Activated T-helper 2 cell treated with anti-CD3 and anti-CD28 coated beads, Interferon-gamma antibody, Interleukin-2, Interleukin-4, amounts not matched to agents 10 μg/mL and 5 μg/mL and 100 μg/mL, durations not matched to agents 14 hours and 24 hours and 36 hours (primary cell): ENCODE measurements around the gene SLC9A1. TPM values are rescaled to one million over a fixed set of nuclear protein-coding genes. Genes with fewer than 3 reads are reported as not detected.
A peak's percentile ranks its signal among the peaks of the same experiment; 100 is the strongest.

Experiments used
- DNase-seq: peaks from one replicate; pipeline ENCODE4 v3.0.0; 2021; ENCODE audit warnings: low spot score
- H3K27ac Mint-ChIP-seq: one replicate; pipeline ENCODE4 v1.8.0; 2021; ENCODE audit warnings: mixed read lengths
- H3K27me3 Mint-ChIP-seq: one replicate; pipeline ENCODE4 v1.8.0; 2021; ENCODE audit warnings: low read depth, mixed read lengths
- H3K36me3 Mint-ChIP-seq: one replicate; pipeline ENCODE4 v1.8.0; 2021; ENCODE audit warnings: low read depth, mixed read lengths
- H3K4me1 Mint-ChIP-seq: one replicate; pipeline ENCODE4 v1.8.0; 2021; ENCODE audit warnings: low read depth, mixed read lengths
- H3K4me3 Mint-ChIP-seq: one replicate; pipeline ENCODE4 v1.8.0; 2021; ENCODE audit warnings: low read depth, mild to moderate bottlenecking, moderate library complexity, mixed read lengths
- H3K9me3 Mint-ChIP-seq: one replicate; pipeline ENCODE4 v1.8.0; 2021; ENCODE audit warnings: mixed read lengths
- intact Hi-C: fragments of 100-400 bp; cut with micrococcal nuclease; formaldehyde crosslinking; loops from one replicate; pipeline ENCODE4 v1.15.1; 2023
- total RNA-seq: library from RNA; stranded (reverse); gene quantifications from 2 replicates; pipeline ENCODE4 v1.2.3, GENCODE V29; 2022

SLC9A1 gene
- total RNA-seq, 1 donor from 2014 or later = 27.2 TPM

GRCh38 chr1:27105018-27105417 is 49.9 kb downstream of the SLC9A1 start:
- H3K4me1 Mint-ChIP-seq = peaks cover 8% of the 10 kb centered on the region
- no peaks in the 10 kb centered on the region for H3K27me3 Mint-ChIP-seq
- no peak overlapping the region for H3K27ac Mint-ChIP-seq
- peaks cover 9% of the 10 kb centered on the region for H3K36me3 Mint-ChIP-seq
- no peak overlapping the region for H3K4me3 Mint-ChIP-seq
- no peaks in the 10 kb centered on the region for H3K9me3 Mint-ChIP-seq
- DNase-seq = no peak
- intact Hi-C loops = no loop called here

- H3K9me3 Mint-ChIP-seq = no peaks in the 10 kb centered on the region
- no peak for DNase-seq
- intact Hi-C loops = no loop called here
- peaks cover 7% of the 10 kb centered on the region for H3K4me1 Mint-ChIP-seq
- no peaks in the 10 kb centered on the region for H3K27me3 Mint-ChIP-seq
- no peak overlapping the region for H3K27ac Mint-ChIP-seq
- peaks cover 9% of the 10 kb centered on the region for H3K36me3 Mint-ChIP-seq
- no peak overlapping the region for H3K4me3 Mint-ChIP-seq
Observed at GRCh38 chr1:27103498-27103897, 51.4 kb downstream of the SLC9A1 start.

GRCh38 chr1:27102707-27103468 is 52.0 kb downstream of the SLC9A1 start:
- Mint-ChIP-seq H3K4me1 (peaks cover 7% of the 10 kb centered on the region), H3K27ac (no peak overlapping the region), H3K4me3 (no peak overlapping the region), H3K36me3 (peaks cover 9% of the 10 kb centered on the region), H3K9me3 (no peaks in the 10 kb centered on the region), H3K27me3 (no peaks in the 10 kb centered on the region)
- intact Hi-C loops = loop anchor here (1.0 kb wide), 1 partner anchor 181 kb away; no protein-coding TSS in a partner anchor
- peak; percentile 70 for DNase-seq

GRCh38 chr1:27102134-27102706 is 52.7 kb downstream of the SLC9A1 start:
- no peak for DNase-seq
- no peak overlapping the region for H3K4me3 Mint-ChIP-seq
- H3K27me3 Mint-ChIP-seq = no peaks in the 10 kb centered on the region
- H3K9me3 Mint-ChIP-seq = no peaks in the 10 kb centered on the region
- no peak overlapping the region for H3K27ac Mint-ChIP-seq
- H3K36me3 Mint-ChIP-seq = peaks cover 9% of the 10 kb centered on the region
- intact Hi-C loops = loop anchor here (1.0 kb wide), 1 partner anchor 182 kb away; no protein-coding TSS in a partner anchor
- peaks cover 7% of the 10 kb centered on the region for H3K4me1 Mint-ChIP-seq

- Mint-ChIP-seq H3K4me1 (peaks cover 5% of the 10 kb centered on the region), H3K36me3 (peaks cover 9% of the 10 kb centered on the region), H3K27me3 (no peaks in the 10 kb centered on the region), H3K9me3 (no peaks in the 10 kb centered on the region), H3K27ac (no peak overlapping the region), H3K4me3 (no peak overlapping the region)
- intact Hi-C loops = loop anchor here (1.0 kb wide), 1 partner anchor 183 kb away; no protein-coding TSS in a partner anchor
- DNase-seq = no peak
Observed at GRCh38 chr1:27101696-27102095, 53.2 kb downstream of the SLC9A1 start.

GRCh38 chr1:27101054-27101491 is 53.9 kb downstream of the SLC9A1 start:
- Mint-ChIP-seq H3K27ac (no peak overlapping the region), H3K27me3 (no peaks in the 10 kb centered on the region), H3K9me3 (no peaks in the 10 kb centered on the region), H3K4me3 (no peak overlapping the region), H3K4me1 (peaks cover 4% of the 10 kb centered on the region), H3K36me3 (peaks cover 9% of the 10 kb centered on the region)
- intact Hi-C loops = no loop called here
- DNase-seq = no peak

GRCh38 chr1:27100335-27101053 is 54.4 kb downstream of the SLC9A1 start:
- peaks cover 2% of the 10 kb centered on the region for H3K4me1 Mint-ChIP-seq
- DNase-seq = no peak
- intact Hi-C loops = no loop called here
- no peaks in the 10 kb centered on the region for H3K9me3 Mint-ChIP-seq
- H3K27me3 Mint-ChIP-seq = no peaks in the 10 kb centered on the region
- no peak overlapping the region for H3K27ac Mint-ChIP-seq
- H3K36me3 Mint-ChIP-seq = peaks cover 6% of the 10 kb centered on the region
- H3K4me3 Mint-ChIP-seq = no peak overlapping the region

GRCh38 chr1:27099587-27100334 is 55.2 kb downstream of the SLC9A1 start:
- peaks cover 2% of the 10 kb centered on the region for H3K4me1 Mint-ChIP-seq
- H3K27me3 Mint-ChIP-seq = no peaks in the 10 kb centered on the region
- H3K9me3 Mint-ChIP-seq = no peaks in the 10 kb centered on the region
- H3K27ac Mint-ChIP-seq = peak overlapping the region; percentile 78
- intact Hi-C loops = no loop called here
- H3K36me3 Mint-ChIP-seq = peaks cover 5% of the 10 kb centered on the region
- no peak overlapping the region for H3K4me3 Mint-ChIP-seq
- no peak for DNase-seq

- Mint-ChIP-seq H3K9me3 (no peaks in the 10 kb centered on the region), H3K27ac (peak overlapping the region; percentile 78), H3K4me1 (peaks cover 2% of the 10 kb centered on the region), H3K4me3 (no peak overlapping the region), H3K27me3 (no peaks in the 10 kb centered on the region), H3K36me3 (peaks cover 5% of the 10 kb centered on the region)
- DNase-seq = no peak
- intact Hi-C loops = no loop called here
Observed at GRCh38 chr1:27099135-27099586, 55.8 kb downstream of the SLC9A1 start.

GRCh38 chr1:27098431-27099134 is 56.3 kb downstream of the SLC9A1 start:
- peaks cover 2% of the 10 kb centered on the region for H3K4me1 Mint-ChIP-seq
- H3K36me3 Mint-ChIP-seq = peaks cover 5% of the 10 kb centered on the region
- no peak for DNase-seq
- H3K9me3 Mint-ChIP-seq = no peaks in the 10 kb centered on the region
- H3K4me3 Mint-ChIP-seq = no peak overlapping the region
- no peaks in the 10 kb centered on the region for H3K27me3 Mint-ChIP-seq
- intact Hi-C loops = no loop called here
- H3K27ac Mint-ChIP-seq = peak overlapping the region; percentile 46

- intact Hi-C loops = loop anchor here (1.0 kb wide), 1 partner anchor 53 kb away; no protein-coding TSS in a partner anchor
- peaks cover 2% of the 10 kb centered on the region for H3K4me1 Mint-ChIP-seq
- H3K27ac Mint-ChIP-seq = no peak overlapping the region
- peak; percentile 66 for DNase-seq
- peaks cover 3% of the 10 kb centered on the region for H3K36me3 Mint-ChIP-seq
- H3K4me3 Mint-ChIP-seq = no peak overlapping the region
- H3K27me3 Mint-ChIP-seq = no peaks in the 10 kb centered on the region
- H3K9me3 Mint-ChIP-seq = no peaks in the 10 kb centered on the region
Observed at GRCh38 chr1:27097484-27097917, 57.4 kb downstream of the SLC9A1 start.

- intact Hi-C loops = no loop called here
- H3K27me3 Mint-ChIP-seq = no peaks in the 10 kb centered on the region
- H3K9me3 Mint-ChIP-seq = no peaks in the 10 kb centered on the region
- H3K4me1 Mint-ChIP-seq = peaks cover 2% of the 10 kb centered on the region
- H3K27ac Mint-ChIP-seq = no peak overlapping the region
- H3K4me3 Mint-ChIP-seq = no peak overlapping the region
- H3K36me3 Mint-ChIP-seq = peaks cover 2% of the 10 kb centered on the region
- no peak for DNase-seq
Observed at GRCh38 chr1:27095576-27095975, 59.3 kb downstream of the SLC9A1 start.
